Pancreas (tissue), 10 donors: ENCODE results near the gene CCDC82. TPM values are rescaled to one million over a fixed set of nuclear protein-coding genes. Genes with fewer than 3 reads are reported as not detected.
"Not testable (repeated sequence)": the region's sequence is repeated elsewhere in the genome, so short reads cannot be mapped to it uniquely, and the experiment has no call there.

Experiments used
- ATAC-seq, 4 donors: fragments of 200-7000 bp; cut with Tn5 transposase; one replicate each; pipeline versions ENCODE4 v1.8.0 to v1.9.1; 2020; ENCODE audit warnings: mild to moderate bottlenecking in 4 of 4, moderate library complexity in 4 of 4
- DNase-seq, 6 donors: peaks; one replicate each; pipeline ENCODE4 v3.0.0-alpha.2; 2020
- FAIRE-seq: peaks from 2 replicates; lab custom pipeline; 2012; peaks lifted over from hg19 to GRCh38; lab: Jason Lieb, UNC
- H3K27ac ChIP-seq, 4 donors: fragments of 200-600 bp; sonication (generic); 1 replicate in 3 of 4; 2 replicates in 1 of 4; pipeline versions ENCODE4 v1.5.0 to v1.8.0; 2020
- H3K27me3 ChIP-seq, 4 donors: fragments of 200-600 bp; one replicate each; pipeline ENCODE4 v1.8.0; 2021
- H3K36me3 ChIP-seq, 3 donors: fragments of 200-600 bp; sonication (generic) in 1 of 3; one replicate each; pipeline versions ENCODE4 v1.5.0 to v1.8.0; 2020 to 2021
- H3K4me1 ChIP-seq, 3 donors: fragments of 200-600 bp; one replicate each; pipeline ENCODE4 v1.8.0; 2021
- H3K4me3 ChIP-seq, 4 donors: fragments of 200-600 bp; sonication (generic) in 2 of 4; one replicate each; pipeline versions ENCODE4 v1.5.0 to v1.8.0; 2020 to 2021
- H3K9me3 ChIP-seq, 4 donors: fragments of 200-600 bp; one replicate each; pipeline ENCODE4 v1.8.0; 2021
- WGBS, 2 donors: extraction: QIAGEN DNeasy Blood & Tissue Kit; methylation state at CpG; one replicate each; pipeline ENCODE4 v1.1.7; 2013; 5-methylcytosine and 5-hydroxymethylcytosine counted together
- intact Hi-C, 3 donors: fragments of 100-400 bp; cut with DNase I; formaldehyde crosslinking; loops; one replicate each; pipeline versions ENCODE4 v1.11.1 to v1.14.2; 2022
- polyA plus RNA-seq, 2 donors: library from polyadenylated mRNA; stranded (reverse); fragments of 200-250 nt; gene quantifications; one replicate each; pipeline ENCODE4 v1.2.3, GENCODE V29; 2013
- total RNA-seq, 6 donors: library from RNA; stranded (reverse); fragmentation: NEBNext Ultra II Directional in 4 of 6; extraction: Animal tissue kit (Norgen Biotek cat#: 25700) in 4 of 6; gene quantifications; one replicate each; pipeline versions ENCODE4 v1.2.1 to v1.2.4, GENCODE V29; 2021 to 2023
- TF ChIP-seq, protein P1 (sequence below), 4 donors: fragments of 200-600 bp; sonication (generic) in 3 of 4; IDR thresholded peaks; one replicate each; pipeline versions ENCODE4 v1.5.0 to v1.8.0; 2021; ENCODE audit warnings: antibody characterized with exemption in 4 of 4
- donor health status: healthy with polysubstance abuse.
- donor health status: DM: no; HTN: no; CAD: no; lungs with moderate emphysema.
- donor health status: DM: no; HTN: no; CAD: no.
- donor health status: control.
- donor health status: control.
- donor health status: Bipolar disorder and iron deficiency.
- donor health status: DM: yes; HTN: yes; CAD: no.
- donor health status: DM: no; HTN: no; CAD: no.
- donor health status: DM: no; HTN: no; CAD: no.
- donor health status: DM: yes; HTN: yes; CAD: no.

The CCDC82 gene
- 10 to 100 TPM in 3 of 6 donors, 1 to 10 TPM in 3; 5.5 to 12.0 (median 8.3) TPM for total RNA-seq
- 10 to 100 TPM in 1 of 2 donors, 1 to 10 TPM in 1; 9.9 to 18.2 TPM for polyA plus RNA-seq

DNA sequence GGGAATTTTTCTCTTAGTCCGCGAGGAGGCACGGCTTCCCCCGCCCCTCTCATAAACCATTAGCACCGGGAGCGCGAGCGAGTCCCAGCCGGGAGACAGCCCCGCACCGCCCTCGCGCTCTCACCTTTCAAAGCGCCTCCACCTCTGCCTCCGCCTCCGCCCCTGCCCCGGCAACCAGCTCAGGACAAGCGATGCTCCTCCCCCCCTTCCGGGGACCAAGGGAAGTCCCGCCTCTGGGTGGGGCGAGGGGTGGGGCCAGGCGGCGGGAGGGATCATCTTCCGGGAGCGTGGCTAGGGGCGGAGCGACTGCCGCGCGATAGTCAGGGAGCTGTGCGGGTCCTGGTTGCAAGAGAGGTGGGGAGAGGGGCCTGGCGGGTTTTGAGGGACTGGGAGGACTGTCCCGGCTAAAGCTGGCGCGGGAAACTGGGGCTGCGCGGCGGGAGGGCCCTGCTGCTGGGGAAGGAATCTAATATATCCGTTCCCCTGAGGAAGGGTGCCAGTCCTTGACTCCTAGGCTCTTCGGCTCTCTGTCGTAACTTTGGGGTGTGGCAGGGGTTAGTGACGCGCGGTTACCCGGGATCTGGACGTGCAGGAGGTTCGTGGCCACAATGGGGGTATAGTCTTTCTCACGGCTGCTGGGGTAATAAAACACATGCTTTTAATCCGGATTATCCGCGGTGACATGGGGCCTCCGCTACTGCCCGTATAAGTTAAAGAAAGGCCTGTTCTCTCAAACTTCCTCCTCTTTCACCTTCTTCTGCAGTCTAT, at the start of gene CCDC82, which contains the start of gene JRKL:
TSS of gene CCDC82 (minus strand) at position 193 of the 768 bp plus-strand sequence. CDS start 5,165 bp downstream, outside the sequence.
TSS of gene JRKL (plus strand) at position 294 of the 768 bp plus-strand sequence. CDS start 637 bp downstream, outside the sequence.
- H3K9me3 ChIP-seq, result no peaks in the 10 kb centered on the region
- no peaks in the 10 kb centered on the region for H3K27me3 ChIP-seq
- DNase-seq (peak; percentile 97 to 99 (median 98)), ATAC-seq (peak; percentile 98 to 100 (median 99)), FAIRE-seq (no peak)
- peak within 1 kb of the TSS; percentile 54 to 86 (median 72) for H3K4me3 ChIP-seq
- 0 to 1% methylated on average over 53 of the region's 53 CpGs for WGBS, 2 donors
- TF ChIP-seq, protein P1, sequence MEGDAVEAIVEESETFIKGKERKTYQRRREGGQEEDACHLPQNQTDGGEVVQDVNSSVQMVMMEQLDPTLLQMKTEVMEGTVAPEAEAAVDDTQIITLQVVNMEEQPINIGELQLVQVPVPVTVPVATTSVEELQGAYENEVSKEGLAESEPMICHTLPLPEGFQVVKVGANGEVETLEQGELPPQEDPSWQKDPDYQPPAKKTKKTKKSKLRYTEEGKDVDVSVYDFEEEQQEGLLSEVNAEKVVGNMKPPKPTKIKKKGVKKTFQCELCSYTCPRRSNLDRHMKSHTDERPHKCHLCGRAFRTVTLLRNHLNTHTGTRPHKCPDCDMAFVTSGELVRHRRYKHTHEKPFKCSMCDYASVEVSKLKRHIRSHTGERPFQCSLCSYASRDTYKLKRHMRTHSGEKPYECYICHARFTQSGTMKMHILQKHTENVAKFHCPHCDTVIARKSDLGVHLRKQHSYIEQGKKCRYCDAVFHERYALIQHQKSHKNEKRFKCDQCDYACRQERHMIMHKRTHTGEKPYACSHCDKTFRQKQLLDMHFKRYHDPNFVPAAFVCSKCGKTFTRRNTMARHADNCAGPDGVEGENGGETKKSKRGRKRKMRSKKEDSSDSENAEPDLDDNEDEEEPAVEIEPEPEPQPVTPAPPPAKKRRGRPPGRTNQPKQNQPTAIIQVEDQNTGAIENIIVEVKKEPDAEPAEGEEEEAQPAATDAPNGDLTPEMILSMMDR (IDR thresholded peaks at IDR 0.05), result no peak
- intact Hi-C loops, result no loop called here
- no peaks in the 10 kb centered on the region for H3K36me3 ChIP-seq
- peaks cover 10 to 21% (median 21%) of the 10 kb centered on the region in 3 donors for H3K4me1 ChIP-seq
- peak within 1 kb of the TSS; percentile 74 to 86 (median 79) for H3K27ac ChIP-seq

DNA sequence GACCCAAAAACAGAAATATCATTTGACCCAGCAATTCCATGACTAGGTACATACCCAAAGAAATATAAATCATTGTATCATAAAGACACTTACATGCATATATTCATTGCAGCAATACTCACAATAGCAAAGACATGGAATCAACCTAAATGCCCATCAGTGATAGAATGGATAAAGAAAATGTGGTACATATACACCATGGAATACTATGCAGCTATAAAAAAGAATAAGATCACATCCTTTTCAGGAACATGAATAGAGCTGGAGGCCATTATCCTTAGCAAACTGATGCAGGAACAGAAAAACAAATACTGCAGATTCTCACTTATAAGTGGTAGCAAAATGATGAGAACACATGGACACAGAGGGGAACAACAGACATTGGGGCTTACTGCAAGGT, 42.9 kb upstream of the CCDC82 start:
- H3K4me1 ChIP-seq, H3K27me3 ChIP-seq, H3K36me3 ChIP-seq, H3K9me3 ChIP-seq, FAIRE-seq, ATAC-seq, DNase-seq, H3K4me3 ChIP-seq, intact Hi-C loops, H3K27ac ChIP-seq: not testable (repeated sequence)

DNA sequence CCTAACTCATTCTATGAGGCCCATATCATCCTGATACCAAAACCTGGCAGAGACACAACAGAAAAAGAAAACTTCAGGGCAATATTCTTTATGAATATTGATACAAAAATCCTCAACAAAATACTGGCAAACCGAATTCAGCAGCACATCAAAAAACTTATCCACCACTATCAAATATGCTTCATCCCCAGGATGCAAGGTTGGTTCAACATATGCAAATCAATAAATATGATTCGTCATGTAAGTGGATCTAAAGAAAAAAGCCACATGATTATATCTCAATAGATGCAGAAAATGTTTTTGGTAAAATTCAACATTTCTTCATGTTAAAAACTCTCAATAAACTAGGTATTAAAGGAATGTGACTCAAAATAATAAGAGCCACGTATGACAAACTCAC, 41.0 kb upstream of the CCDC82 start:
- no peak for DNase-seq
- FAIRE-seq, result no peak
- no peak for ATAC-seq
- whole genome bisulfite sequencing, 2 donors, result 52 to 55% methylated on average over 3 of the region's 3 CpGs
- no peak overlapping the region for H3K4me3 ChIP-seq
- peaks cover 0 to 2% (median 0%) of the 10 kb centered on the region in 4 donors for H3K27me3 ChIP-seq
- intact Hi-C loops, result no loop called here
- no peak overlapping the region for H3K27ac ChIP-seq
- H3K9me3 ChIP-seq, result no peaks in the 10 kb centered on the region
- no peaks in the 10 kb centered on the region for H3K4me1 ChIP-seq
- no peaks in the 10 kb centered on the region for H3K36me3 ChIP-seq
- TF ChIP-seq, protein P1 (IDR thresholded peaks at IDR 0.05), result no peak

DNA sequence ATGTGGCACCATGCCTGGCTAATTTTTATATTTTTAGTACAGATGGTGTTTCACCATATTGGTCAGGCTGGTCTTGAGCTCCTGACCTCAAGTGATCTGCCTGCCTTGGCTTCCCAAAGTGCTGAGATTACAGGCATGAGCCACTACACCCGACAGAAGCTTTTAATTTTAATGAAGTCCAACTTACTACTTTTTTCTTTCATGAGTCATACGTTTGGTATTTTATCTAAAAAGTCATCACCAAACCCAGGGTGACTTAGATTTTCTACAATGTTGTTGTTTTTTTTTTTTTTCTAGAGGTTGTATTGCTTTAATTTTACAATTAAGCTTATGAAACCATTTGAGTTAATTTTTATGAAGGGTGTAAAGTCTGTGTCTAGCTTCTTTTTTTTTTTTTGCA, 35.0 kb upstream of the CCDC82 start:
- intact Hi-C loops, result no loop called here
- no peaks in the 10 kb centered on the region for H3K4me1 ChIP-seq
- 12 to 25% methylated on average over 2 of the region's 2 CpGs for WGBS, 2 donors
- no peak overlapping the region for H3K27ac ChIP-seq
- H3K27me3 ChIP-seq, result peaks cover 0 to 7% (median 5%) of the 10 kb centered on the region in 4 donors
- H3K36me3 ChIP-seq, result no peaks in the 10 kb centered on the region
- H3K9me3 ChIP-seq, result no peaks in the 10 kb centered on the region
- H3K4me3 ChIP-seq, result no peak overlapping the region
- TF ChIP-seq, protein P1 (IDR thresholded peaks at IDR 0.05), result no peak
- DNase-seq (no peak), FAIRE-seq (no peak), ATAC-seq (no peak)

DNA sequence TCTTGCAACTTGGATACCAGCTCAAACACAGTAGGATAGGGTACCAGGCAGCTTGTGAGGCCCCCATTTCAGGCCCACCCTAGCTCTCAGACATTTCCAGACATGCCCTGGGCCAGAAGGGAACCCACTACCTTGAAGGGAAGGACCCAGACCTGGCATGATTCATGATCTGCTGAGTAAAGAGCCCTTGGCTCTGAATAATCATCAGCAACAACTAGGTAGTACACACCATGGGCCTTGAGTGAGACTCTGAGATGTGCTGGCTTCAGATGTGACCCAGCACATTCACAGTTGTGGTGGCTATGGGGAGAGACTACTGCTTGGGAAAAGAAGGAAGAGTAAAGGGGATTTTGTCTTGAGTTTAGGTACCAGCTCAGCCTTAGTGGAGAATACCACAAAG, 23.7 kb upstream of the CCDC82 start:
- no peak for ATAC-seq
- Histone ChIP-seq H3K27ac (no peak overlapping the region), H3K36me3 (no peaks in the 10 kb centered on the region), H3K4me1 (no peaks in the 10 kb centered on the region), H3K9me3 (no peaks in the 10 kb centered on the region), H3K27me3 (peaks cover 0 to 8% (median 0%) of the 10 kb centered on the region in 4 donors), H3K4me3 (no peak overlapping the region)
- FAIRE-seq, result no peak
- intact Hi-C loops, result no loop called here
- DNase-seq, result no peak
- TF ChIP-seq, protein P1 (IDR thresholded peaks at IDR 0.05), result no peak
